Skin of body (tissue), 2 donors: ENCODE results near the gene BCAS1. TPM values are rescaled to one million over a fixed set of nuclear protein-coding genes. Genes with fewer than 3 reads are reported as not detected.

ENCODE experiments used
- DNase-seq: peaks from one replicate; lab custom pipeline; 2025; lab: John Stamatoyannopoulos, UW
- total RNA-seq: library from RNA; depleted of rRNA; stranded (reverse); fragments of >200 nt; gene quantifications from one replicate; pipeline ENCODE4 v1.2.3, GENCODE V29; 2014

The BCAS1 gene
- total RNA-seq, 1 donor from 2014 or later: 3.4 TPM

GRCh38 chr20:53907968-53908751, 162.2 kb downstream of the BCAS1 start:
- DNase-seq: no peak

- no peak for DNase-seq
These were observed 164.6 kb downstream of the BCAS1 start for GRCh38 chr20:53905820-53906191.

GRCh38 chr20:53905019-53905819, 165.2 kb downstream of the BCAS1 start:
- no peak for DNase-seq

GRCh38 chr20:53904261-53904660, 166.1 kb downstream of the BCAS1 start:
- DNase-seq: no peak

GRCh38 chr20:53903652-53903987, 166.8 kb downstream of the BCAS1 start:
- no peak for DNase-seq

GRCh38 chr20:53902968-53903651, 167.3 kb downstream of the BCAS1 start:
- no peak for DNase-seq

GRCh38 chr20:53901497-53902096, 168.8 kb downstream of the BCAS1 start:
- DNase-seq: no peak

- DNase-seq: peak; percentile 38
These were observed 169.3 kb downstream of the BCAS1 start for GRCh38 chr20:53901064-53901463.

GRCh38 chr20:53900380-53900999, 169.9 kb downstream of the BCAS1 start:
- peak; percentile 75 for DNase-seq

GRCh38 chr20:53899351-53900167, 170.8 kb downstream of the BCAS1 start:
- DNase-seq: no peak

- no peak for DNase-seq
These were observed 171.8 kb downstream of the BCAS1 start for GRCh38 chr20:53898556-53898931.

GRCh38 chr20:53897884-53898555, 172.4 kb downstream of the BCAS1 start:
- DNase-seq: peak; percentile 46

GRCh38 chr20:53896647-53897046, 173.7 kb downstream of the BCAS1 start:
- DNase-seq: no peak

GRCh38 chr20:53896041-53896440, 174.4 kb downstream of the BCAS1 start:
- no peak for DNase-seq

- no peak for DNase-seq
These were observed 175.0 kb downstream of the BCAS1 start for GRCh38 chr20:53895385-53895755.

GRCh38 chr20:53894707-53895384, 175.5 kb downstream of the BCAS1 start:
- DNase-seq: no peak
